ENCODE data around the gene TNFAIP8L1.

DNA sequence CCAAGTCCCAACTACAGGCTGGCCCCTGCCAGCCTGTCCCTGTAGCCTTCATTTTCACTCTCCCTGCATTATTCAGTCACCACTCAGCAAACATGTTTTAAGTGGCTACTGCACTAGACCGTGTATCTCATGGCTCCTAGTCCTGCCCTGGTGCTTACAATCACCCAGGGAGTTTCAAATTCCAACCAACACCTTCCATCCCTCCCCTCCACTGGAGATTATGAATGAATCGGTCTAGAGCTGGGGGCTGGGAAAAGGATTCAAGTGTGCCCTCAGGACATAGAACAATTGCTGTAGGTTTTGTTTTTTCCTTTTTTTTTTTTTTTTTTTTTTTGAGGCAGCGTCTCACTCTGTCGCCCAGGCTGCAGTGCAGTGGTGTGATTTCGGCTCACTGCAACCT lies 15.0 kb upstream of the TNFAIP8L1 start:
- no peak for TF ChIP-seq POLR2A (IDR thresholded peaks at IDR 0.05)
- TF ChIP-seq, protein P1, sequence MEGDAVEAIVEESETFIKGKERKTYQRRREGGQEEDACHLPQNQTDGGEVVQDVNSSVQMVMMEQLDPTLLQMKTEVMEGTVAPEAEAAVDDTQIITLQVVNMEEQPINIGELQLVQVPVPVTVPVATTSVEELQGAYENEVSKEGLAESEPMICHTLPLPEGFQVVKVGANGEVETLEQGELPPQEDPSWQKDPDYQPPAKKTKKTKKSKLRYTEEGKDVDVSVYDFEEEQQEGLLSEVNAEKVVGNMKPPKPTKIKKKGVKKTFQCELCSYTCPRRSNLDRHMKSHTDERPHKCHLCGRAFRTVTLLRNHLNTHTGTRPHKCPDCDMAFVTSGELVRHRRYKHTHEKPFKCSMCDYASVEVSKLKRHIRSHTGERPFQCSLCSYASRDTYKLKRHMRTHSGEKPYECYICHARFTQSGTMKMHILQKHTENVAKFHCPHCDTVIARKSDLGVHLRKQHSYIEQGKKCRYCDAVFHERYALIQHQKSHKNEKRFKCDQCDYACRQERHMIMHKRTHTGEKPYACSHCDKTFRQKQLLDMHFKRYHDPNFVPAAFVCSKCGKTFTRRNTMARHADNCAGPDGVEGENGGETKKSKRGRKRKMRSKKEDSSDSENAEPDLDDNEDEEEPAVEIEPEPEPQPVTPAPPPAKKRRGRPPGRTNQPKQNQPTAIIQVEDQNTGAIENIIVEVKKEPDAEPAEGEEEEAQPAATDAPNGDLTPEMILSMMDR (IDR thresholded peaks at IDR 0.05) = no peak

Data from thyroid gland (tissue), 4 donors.